ENCODE results near the gene ZYG11B. TPM values are rescaled to one million over a fixed set of nuclear protein-coding genes. Genes with fewer than 3 reads are reported as not detected.

Gene ZYG11B
- total RNA-seq, 4 donors from 2014 or later: 13.9 to 27.8 (median 18.4) TPM

DNA sequence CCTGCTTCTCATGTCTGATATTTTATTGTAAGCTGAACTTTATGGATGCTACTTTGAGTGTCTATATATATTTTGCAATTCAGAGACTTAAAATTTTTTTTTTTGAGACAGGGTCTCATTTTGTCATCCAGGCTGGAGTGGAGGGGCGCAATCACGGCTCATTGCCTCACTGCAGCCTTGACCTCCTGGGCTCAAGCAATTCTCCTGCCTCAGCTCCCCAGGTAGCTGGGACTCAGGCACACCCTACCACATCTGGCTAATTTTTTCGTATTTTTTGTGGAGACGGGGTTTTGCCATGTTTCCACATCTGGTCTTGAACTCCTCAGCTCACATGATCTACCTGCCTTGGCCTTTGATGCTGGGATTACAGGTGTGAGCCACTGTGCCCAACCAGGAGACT is 124.7 kb downstream of the ZYG11B start:
- Histone ChIP-seq H3K4me3 (no peak overlapping the region), H3K36me3 (no peaks in the 10 kb centered on the region), H3K4me1 (no peaks in the 10 kb centered on the region), H3K27me3 (peaks cover 0 to 20% (median 0%) of the 10 kb centered on the region in 4 donors), H3K9me3 (no peaks in the 10 kb centered on the region), H3K27ac (no peak overlapping the region)
- no peak for TF ChIP-seq POLR2A (IDR thresholded peaks at IDR 0.05)
- TF ChIP-seq, protein P1, sequence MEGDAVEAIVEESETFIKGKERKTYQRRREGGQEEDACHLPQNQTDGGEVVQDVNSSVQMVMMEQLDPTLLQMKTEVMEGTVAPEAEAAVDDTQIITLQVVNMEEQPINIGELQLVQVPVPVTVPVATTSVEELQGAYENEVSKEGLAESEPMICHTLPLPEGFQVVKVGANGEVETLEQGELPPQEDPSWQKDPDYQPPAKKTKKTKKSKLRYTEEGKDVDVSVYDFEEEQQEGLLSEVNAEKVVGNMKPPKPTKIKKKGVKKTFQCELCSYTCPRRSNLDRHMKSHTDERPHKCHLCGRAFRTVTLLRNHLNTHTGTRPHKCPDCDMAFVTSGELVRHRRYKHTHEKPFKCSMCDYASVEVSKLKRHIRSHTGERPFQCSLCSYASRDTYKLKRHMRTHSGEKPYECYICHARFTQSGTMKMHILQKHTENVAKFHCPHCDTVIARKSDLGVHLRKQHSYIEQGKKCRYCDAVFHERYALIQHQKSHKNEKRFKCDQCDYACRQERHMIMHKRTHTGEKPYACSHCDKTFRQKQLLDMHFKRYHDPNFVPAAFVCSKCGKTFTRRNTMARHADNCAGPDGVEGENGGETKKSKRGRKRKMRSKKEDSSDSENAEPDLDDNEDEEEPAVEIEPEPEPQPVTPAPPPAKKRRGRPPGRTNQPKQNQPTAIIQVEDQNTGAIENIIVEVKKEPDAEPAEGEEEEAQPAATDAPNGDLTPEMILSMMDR (IDR thresholded peaks at IDR 0.05): no peak
- intact Hi-C loops (cut with DNase I): no loop called here
- 96 to 97% methylated on average over 4 of the region's 4 CpGs for WGBS, 2 donors
- no peak for DNase-seq

DNA sequence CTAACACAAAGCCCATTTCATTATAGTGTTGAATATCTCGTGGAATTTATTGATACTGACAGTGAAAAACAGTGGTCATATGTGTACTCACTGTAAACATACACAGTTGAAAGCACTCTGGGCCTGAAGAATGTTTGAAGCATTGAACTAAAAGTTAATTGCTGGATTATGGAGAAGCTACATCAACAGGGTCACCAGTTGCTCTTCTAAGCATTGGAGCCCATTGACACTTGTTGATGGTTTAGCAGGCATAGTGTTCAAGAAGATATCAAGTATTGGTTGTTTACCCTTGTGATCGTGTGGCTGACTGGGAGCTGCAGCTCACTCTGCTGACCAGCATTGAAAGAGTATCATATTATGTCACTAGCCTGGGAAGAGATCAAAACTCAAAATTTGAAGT is 126.6 kb downstream of the ZYG11B start:
- no peak for TF ChIP-seq POLR2A (IDR thresholded peaks at IDR 0.05)
- no peak for DNase-seq
- Histone ChIP-seq H3K4me1 (no peaks in the 10 kb centered on the region), H3K9me3 (no peaks in the 10 kb centered on the region), H3K27ac (no peak overlapping the region), H3K36me3 (no peaks in the 10 kb centered on the region), H3K27me3 (peaks cover 0 to 18% (median 0%) of the 10 kb centered on the region in 4 donors), H3K4me3 (no peak overlapping the region)
- 69 to 91% methylated on average over 2 of the region's 2 CpGs for WGBS, 2 donors
- intact Hi-C loops (cut with DNase I): no loop called here

GRCh38 chr1:52855584-52855983 is 129.3 kb downstream of the ZYG11B start:
- WGBS, 2 donors: 91% methylated on average over 4 of the region's 4 CpGs
- TF ChIP-seq, protein P1 (IDR thresholded peaks at IDR 0.05): no peak
- no peak for TF ChIP-seq POLR2A (IDR thresholded peaks at IDR 0.05)
- peaks cover 0 to 5% (median 0%) of the 10 kb centered on the region in 4 donors for H3K27me3 ChIP-seq
- no peak overlapping the region for H3K27ac ChIP-seq
- H3K4me1 ChIP-seq: peaks cover 0 to 11% (median 0%) of the 10 kb centered on the region in 3 donors
- intact Hi-C loops (cut with DNase I): no loop called here
- DNase-seq: no peak
- no peaks in the 10 kb centered on the region for H3K9me3 ChIP-seq
- no peaks in the 10 kb centered on the region for H3K36me3 ChIP-seq
- no peak overlapping the region for H3K4me3 ChIP-seq

DNA sequence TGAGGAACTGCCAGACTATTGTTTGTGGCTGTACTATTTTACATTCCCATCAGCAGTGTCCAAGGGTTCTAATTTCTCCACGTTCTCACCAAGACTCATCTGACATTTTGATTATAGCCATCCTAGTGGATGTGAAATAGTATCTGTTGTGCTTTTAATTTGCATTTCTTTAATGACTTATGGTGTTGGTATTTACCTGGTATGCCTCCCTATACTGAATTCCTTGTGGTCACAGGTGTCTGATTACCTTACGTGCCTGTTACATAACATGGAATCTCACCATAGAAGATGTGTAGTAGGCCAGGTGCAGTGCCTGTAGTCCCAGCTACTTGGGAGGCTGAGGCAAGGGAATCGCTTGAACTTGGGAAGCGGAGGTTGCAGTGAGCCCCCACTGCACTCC is 129.8 kb downstream of the ZYG11B start:
- Histone ChIP-seq H3K9me3 (no peaks in the 10 kb centered on the region), H3K27ac (no peak overlapping the region), H3K4me1 (peaks cover 0 to 15% (median 0%) of the 10 kb centered on the region in 3 donors), H3K27me3 (peaks cover 0 to 5% (median 0%) of the 10 kb centered on the region in 4 donors), H3K36me3 (no peaks in the 10 kb centered on the region), H3K4me3 (no peak overlapping the region)
- WGBS, 2 donors: 71 to 94% methylated on average over 2 to 3 of the region's 4 CpGs
- TF ChIP-seq POLR2A (IDR thresholded peaks at IDR 0.05): no peak
- TF ChIP-seq, protein P1 (IDR thresholded peaks at IDR 0.05): no peak
- DNase-seq: no peak
- intact Hi-C loops (cut with DNase I): no loop called here

GRCh38 chr1:52857443-52857842 is 131.2 kb downstream of the ZYG11B start:
- Histone ChIP-seq H3K27me3 (no peaks in the 10 kb centered on the region), H3K4me1 (peaks cover 0 to 18% (median 0%) of the 10 kb centered on the region in 3 donors), H3K9me3 (no peaks in the 10 kb centered on the region), H3K27ac (no peak overlapping the region), H3K4me3 (no peak overlapping the region), H3K36me3 (no peaks in the 10 kb centered on the region)
- intact Hi-C loops (cut with DNase I): no loop called here
- 86 to 87% methylated on average over 4 of the region's 4 CpGs for WGBS, 2 donors
- TF ChIP-seq POLR2A (IDR thresholded peaks at IDR 0.05): no peak
- TF ChIP-seq, protein P1 (IDR thresholded peaks at IDR 0.05): no peak
- no peak for DNase-seq

Data from esophagus squamous epithelium (tissue), 5 donors.